Neuronal stem cell (in vitro differentiated cells): ENCODE measurements around the gene ITGB6.

Experiments used
- DNase-seq: peaks from one replicate; pipeline ENCODE4 v3.0.0-alpha.2; 2013; ENCODE audit warnings: low spot score
- H2AFZ ChIP-seq: one replicate; pipeline ENCODE4 v1.6.1; 2013; ENCODE audit warnings: mild to moderate bottlenecking, low read length, inconsistent platforms
- H2AK5ac ChIP-seq: 2 replicates; pipeline ENCODE4 v1.6.1; 2013; ENCODE audit warnings: low read depth, mild to moderate bottlenecking, inconsistent platforms, low read length, moderate library complexity, mixed read lengths
- H2BK120ac ChIP-seq: 2 replicates; pipeline ENCODE4 v1.6.1; 2013; ENCODE audit warnings: low read depth, mild to moderate bottlenecking, inconsistent platforms, low read length, moderate library complexity, mixed read lengths
- H2BK12ac ChIP-seq: one replicate; pipeline ENCODE4 v1.6.1; 2013; ENCODE audit warnings: low read length, inconsistent platforms
- H2BK15ac ChIP-seq: 2 replicates; pipeline ENCODE4 v1.6.1; 2013; ENCODE audit warnings: mild to moderate bottlenecking, low read length, inconsistent platforms, mixed read lengths
- H2BK5ac ChIP-seq: one replicate; pipeline ENCODE4 v1.6.1; 2013; ENCODE audit warnings: inconsistent platforms, mild to moderate bottlenecking, low read length, moderate library complexity
- H3K14ac ChIP-seq: one replicate; pipeline ENCODE4 v1.6.1; 2013; ENCODE audit warnings: low read length, inconsistent platforms
- H3K18ac ChIP-seq: 2 replicates; pipeline ENCODE4 v1.6.1; 2013; ENCODE audit warnings: low read length, inconsistent platforms
- H3K23ac ChIP-seq: 2 replicates; pipeline ENCODE4 v1.6.1; 2013; ENCODE audit warnings: low read depth, mild to moderate bottlenecking, mixed read lengths, low read length, inconsistent platforms; ENCODE audit not compliant: poor library complexity
- H3K27ac ChIP-seq: replicated peaks from 3 replicates; pipeline ENCODE4 v1.5.1; 2013; ENCODE audit warnings: low read length, inconsistent platforms
- H3K27me3 ChIP-seq, 3 experiments: 2 replicates each; pipeline ENCODE4 v1.6.1; 2013; ENCODE audit warnings: low read length in 3 of 3, mild to moderate bottlenecking in 2 of 3, inconsistent platforms in 1 of 3, low read depth in 1 of 3, mixed read lengths in 1 of 3, moderate library complexity in 1 of 3; ENCODE audit not compliant: control insufficient read depth in 3 of 3, insufficient read depth in 3 of 3
- H3K36me3 ChIP-seq, 2 donors: replicated peaks in 1 of 2; 2 replicates each; pipeline ENCODE4 v1.6.1; 2013; ENCODE audit warnings: low read length in 2 of 2; ENCODE audit not compliant: control insufficient read depth in 2 of 2, insufficient read depth in 2 of 2
- H3K4ac ChIP-seq: 2 replicates; pipeline ENCODE4 v1.6.1; 2013; ENCODE audit warnings: inconsistent platforms, mild to moderate bottlenecking, low read length, moderate library complexity
- H3K4me1 ChIP-seq, 2 donors: 1 replicate in 1 of 2; 2 replicates in 1 of 2; pipeline ENCODE4 v1.6.1; 2013; ENCODE audit warnings: low read length in 2 of 2, low read depth in 1 of 2; ENCODE audit not compliant: control insufficient read depth in 2 of 2, insufficient read depth in 1 of 2
- H3K4me2 ChIP-seq: one replicate; pipeline ENCODE4 v1.6.1; 2013; ENCODE audit warnings: mild to moderate bottlenecking, low read length, inconsistent platforms; ENCODE audit not compliant: insufficient read depth, poor library complexity, severe bottlenecking
- H3K4me3 ChIP-seq, 2 donors: 2 replicates each; pipeline ENCODE4 v1.5.1; 2013; ENCODE audit warnings: low read length in 2 of 2, mild to moderate bottlenecking in 2 of 2, inconsistent platforms in 1 of 2, moderate library complexity in 1 of 2
- H3K79me1 ChIP-seq: one replicate; pipeline ENCODE4 v1.6.1; 2013; ENCODE audit warnings: low read depth, mild to moderate bottlenecking, inconsistent platforms, low read length, moderate library complexity
- H3K9ac ChIP-seq: one replicate; pipeline ENCODE4 v1.6.1; 2013; ENCODE audit warnings: mild to moderate bottlenecking, low read depth, low read length, inconsistent platforms; ENCODE audit not compliant: poor library complexity
- H3K9me3 ChIP-seq, 2 donors: replicated peaks in 1 of 2; 2 replicates each; pipeline versions ENCODE3 to v1.6.1; 2013; ENCODE audit warnings: low read length in 2 of 2, mild to moderate bottlenecking in 2 of 2, inconsistent platforms in 1 of 2, low read depth in 1 of 2, mixed read lengths in 1 of 2, moderate library complexity in 1 of 2; ENCODE audit not compliant: control insufficient read depth in 2 of 2, insufficient read depth in 1 of 2
- H4K8ac ChIP-seq: one replicate; pipeline ENCODE4 v1.6.1; 2013; ENCODE audit warnings: low read depth, mild to moderate bottlenecking, inconsistent platforms, low read length, moderate library complexity
- H4K91ac ChIP-seq: one replicate; pipeline ENCODE4 v1.6.1; 2013; ENCODE audit warnings: low read length, low read depth, mild to moderate bottlenecking, inconsistent platforms; ENCODE audit not compliant: poor library complexity
- WGBS, 2 donors: extraction: QIAGEN DNeasy Blood & Tissue Kit; methylation state at CpG; one replicate each; pipeline ENCODE4 v1.1.7; 2013; ENCODE audit warnings: missing lambda C conversion rate in 2 of 2, mixed read lengths in 1 of 2; ENCODE audit not compliant: insufficient read length in 2 of 2, insufficient replicate concordance in 1 of 2; ENCODE audit errors: extremely low coverage in 2 of 2; 5-methylcytosine and 5-hydroxymethylcytosine counted together

ITGB6 gene

DNA sequence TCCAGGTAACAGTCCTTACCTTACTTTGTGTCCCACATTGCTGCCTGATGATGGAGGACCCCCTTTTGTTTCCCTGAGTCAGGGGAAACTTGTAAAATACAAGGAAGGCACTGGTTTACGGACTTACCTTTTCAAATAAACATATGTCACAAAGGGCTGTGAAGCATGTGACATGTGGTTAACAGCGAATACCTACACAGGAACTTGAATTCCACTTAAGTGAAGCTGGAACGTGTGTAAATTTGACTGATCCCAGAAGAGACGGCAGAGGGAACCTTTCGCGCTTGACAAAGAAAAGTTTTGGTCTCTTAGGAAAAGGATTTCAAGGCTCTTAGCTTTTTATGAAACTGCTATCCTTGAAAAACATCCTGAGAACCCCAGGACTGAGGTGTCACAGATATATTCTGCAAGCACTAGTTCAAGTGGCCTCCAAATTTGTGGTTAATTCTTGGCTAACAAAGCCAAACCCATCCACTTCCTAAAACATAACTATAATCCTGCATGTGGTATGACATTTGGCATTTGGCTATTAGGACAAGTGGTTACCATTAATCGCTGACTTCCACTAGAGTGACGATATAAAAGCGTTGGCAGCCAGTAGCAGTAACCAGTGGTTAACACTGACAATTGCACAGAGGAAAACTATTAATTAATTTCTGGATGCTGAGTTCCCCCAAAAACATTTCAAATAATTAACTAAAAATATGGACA, 55.6 kb downstream of the ITGB6 start:
- no peak for DNase-seq
- no peak overlapping the region for H3K18ac ChIP-seq
- peaks cover 0 to 3% of the 10 kb centered on the region in 2 donors for H3K4me1 ChIP-seq
- no peak overlapping the region for H4K91ac ChIP-seq
- no peak overlapping the region for H3K4me2 ChIP-seq
- no peak overlapping the region for H3K27ac ChIP-seq
- H2BK12ac ChIP-seq, result no peak overlapping the region
- H3K36me3 ChIP-seq, result no peaks in the 10 kb centered on the region
- H2BK5ac ChIP-seq, result no peak overlapping the region
- H2BK15ac ChIP-seq, result no peak overlapping the region
- no peaks in the 10 kb centered on the region for H3K9me3 ChIP-seq
- H2BK120ac ChIP-seq, result no peak overlapping the region
- no peak overlapping the region for H2AFZ ChIP-seq
- no peak overlapping the region for H3K23ac ChIP-seq
- no CpG with 5 or more reads among the region's 9 CpGs for WGBS, 2 donors
- no peak overlapping the region for H3K9ac ChIP-seq
- H2AK5ac ChIP-seq, result no peak overlapping the region
- H3K27me3 ChIP-seq, result no peaks in the 10 kb centered on the region
- no peak overlapping the region for H3K14ac ChIP-seq
- no peak overlapping the region for H3K4ac ChIP-seq
- H4K8ac ChIP-seq, result no peak overlapping the region
- H3K4me3 ChIP-seq, result no peak overlapping the region
- no peaks in the 10 kb centered on the region for H3K79me1 ChIP-seq

GRCh38 chr2:160142472-160142871, 57.6 kb downstream of the ITGB6 start:
- no peak overlapping the region for H2BK120ac ChIP-seq
- no peak overlapping the region for H4K8ac ChIP-seq
- H2BK12ac ChIP-seq, result no peak overlapping the region
- H3K4me1 ChIP-seq, result no peaks in the 10 kb centered on the region
- H3K4ac ChIP-seq, result no peak overlapping the region
- H2AK5ac ChIP-seq, result no peak overlapping the region
- H2BK15ac ChIP-seq, result no peak overlapping the region
- no peak overlapping the region for H2BK5ac ChIP-seq
- DNase-seq, result no peak
- H3K36me3 ChIP-seq, result no peaks in the 10 kb centered on the region
- H3K23ac ChIP-seq, result no peak overlapping the region
- H4K91ac ChIP-seq, result no peak overlapping the region
- H3K27me3 ChIP-seq, result no peaks in the 10 kb centered on the region
- no CpG with 5 or more reads among the region's 6 CpGs for WGBS, 2 donors
- H3K9ac ChIP-seq, result no peak overlapping the region
- H3K4me2 ChIP-seq, result no peak overlapping the region
- H3K27ac ChIP-seq, result no peak overlapping the region
- no peak overlapping the region for H2AFZ ChIP-seq
- no peaks in the 10 kb centered on the region for H3K9me3 ChIP-seq
- no peak overlapping the region for H3K14ac ChIP-seq
- H3K4me3 ChIP-seq, result no peak overlapping the region
- no peaks in the 10 kb centered on the region for H3K79me1 ChIP-seq
- H3K18ac ChIP-seq, result no peak overlapping the region

DNA sequence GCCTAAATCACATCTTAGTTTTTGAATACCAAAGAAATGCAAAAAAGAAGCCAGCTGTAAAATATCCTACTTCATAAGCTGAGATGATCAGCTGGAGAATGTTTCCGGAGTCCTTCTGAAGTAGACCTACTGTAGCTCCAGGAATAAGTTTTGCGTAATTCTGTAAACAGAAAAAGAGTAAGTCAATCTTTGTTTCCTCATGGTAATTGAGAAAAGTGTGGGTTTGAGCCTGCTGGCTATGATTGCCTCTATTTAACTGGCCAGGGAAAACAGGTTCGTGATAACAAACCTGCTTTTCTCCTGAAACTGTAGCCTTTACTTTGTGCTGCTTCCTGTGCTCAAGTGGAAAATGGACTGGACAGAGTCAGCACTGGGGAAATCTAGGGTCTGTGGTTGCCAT, 58.2 kb downstream of the ITGB6 start:
- H4K91ac ChIP-seq, result no peak overlapping the region
- H3K4ac ChIP-seq, result no peak overlapping the region
- no peak overlapping the region for H2AFZ ChIP-seq
- H3K27me3 ChIP-seq, result no peaks in the 10 kb centered on the region
- no CpG with 5 or more reads among the region's 3 CpGs for WGBS, 2 donors
- H3K27ac ChIP-seq, result no peak overlapping the region
- no peak overlapping the region for H2BK5ac ChIP-seq
- H3K14ac ChIP-seq, result no peak overlapping the region
- no peak overlapping the region for H4K8ac ChIP-seq
- no peak overlapping the region for H3K4me3 ChIP-seq
- H2BK120ac ChIP-seq, result no peak overlapping the region
- H3K23ac ChIP-seq, result no peak overlapping the region
- H3K79me1 ChIP-seq, result no peaks in the 10 kb centered on the region
- no peak overlapping the region for H3K4me2 ChIP-seq
- no peaks in the 10 kb centered on the region for H3K36me3 ChIP-seq
- H3K18ac ChIP-seq, result no peak overlapping the region
- no peak overlapping the region for H2BK15ac ChIP-seq
- H2BK12ac ChIP-seq, result no peak overlapping the region
- DNase-seq, result no peak
- H3K9ac ChIP-seq, result no peak overlapping the region
- H3K4me1 ChIP-seq, result peaks cover 0 to 3% of the 10 kb centered on the region in 2 donors
- no peaks in the 10 kb centered on the region for H3K9me3 ChIP-seq
- no peak overlapping the region for H2AK5ac ChIP-seq

DNA sequence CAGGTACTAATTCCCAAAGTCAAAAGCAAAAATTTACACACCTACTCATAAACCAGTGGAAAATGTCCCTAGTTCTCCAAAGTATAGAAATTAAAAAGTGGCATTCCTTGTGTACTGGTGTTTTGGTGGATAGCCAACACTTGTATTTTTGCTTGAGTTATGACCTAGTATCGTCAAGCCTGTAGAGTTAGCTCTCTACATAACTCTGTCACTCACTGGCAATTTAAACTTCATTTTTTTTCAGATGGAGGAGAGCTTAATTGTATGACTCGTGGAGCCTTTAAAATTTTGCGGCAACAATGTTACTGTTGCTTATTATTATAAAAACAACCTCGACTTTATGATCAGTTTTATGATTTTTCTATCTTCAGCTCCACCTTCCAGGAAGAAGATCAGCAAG, 58.7 kb downstream of the ITGB6 start:
- no peak for DNase-seq
- Histone ChIP-seq H3K79me1 (no peaks in the 10 kb centered on the region), H3K4me2 (no peak overlapping the region), H4K8ac (no peak overlapping the region), H3K27ac (no peak overlapping the region), H3K36me3 (no peaks in the 10 kb centered on the region), H4K91ac (no peak overlapping the region), H3K14ac (no peak overlapping the region), H2BK12ac (no peak overlapping the region), H3K4ac (no peak overlapping the region), H3K18ac (no peak overlapping the region), H3K27me3 (no peaks in the 10 kb centered on the region), H3K9me3 (no peaks in the 10 kb centered on the region), H2AFZ (no peak overlapping the region), H2BK120ac (no peak overlapping the region), H2BK5ac (no peak overlapping the region), H3K4me3 (no peak overlapping the region), H3K9ac (no peak overlapping the region), H3K23ac (no peak overlapping the region), H3K4me1 (peaks cover 0 to 3% of the 10 kb centered on the region in 2 donors), H2BK15ac (no peak overlapping the region), H2AK5ac (no peak overlapping the region)
- no CpG with 5 or more reads among the region's 4 CpGs for WGBS, 2 donors
